DMS53 (cell line): ENCODE data around the gene ELL2.

Source experiments
- DNase-seq: peaks from one replicate; lab custom pipeline; 2025; lab: John Stamatoyannopoulos, UW

Gene ELL2

DNA sequence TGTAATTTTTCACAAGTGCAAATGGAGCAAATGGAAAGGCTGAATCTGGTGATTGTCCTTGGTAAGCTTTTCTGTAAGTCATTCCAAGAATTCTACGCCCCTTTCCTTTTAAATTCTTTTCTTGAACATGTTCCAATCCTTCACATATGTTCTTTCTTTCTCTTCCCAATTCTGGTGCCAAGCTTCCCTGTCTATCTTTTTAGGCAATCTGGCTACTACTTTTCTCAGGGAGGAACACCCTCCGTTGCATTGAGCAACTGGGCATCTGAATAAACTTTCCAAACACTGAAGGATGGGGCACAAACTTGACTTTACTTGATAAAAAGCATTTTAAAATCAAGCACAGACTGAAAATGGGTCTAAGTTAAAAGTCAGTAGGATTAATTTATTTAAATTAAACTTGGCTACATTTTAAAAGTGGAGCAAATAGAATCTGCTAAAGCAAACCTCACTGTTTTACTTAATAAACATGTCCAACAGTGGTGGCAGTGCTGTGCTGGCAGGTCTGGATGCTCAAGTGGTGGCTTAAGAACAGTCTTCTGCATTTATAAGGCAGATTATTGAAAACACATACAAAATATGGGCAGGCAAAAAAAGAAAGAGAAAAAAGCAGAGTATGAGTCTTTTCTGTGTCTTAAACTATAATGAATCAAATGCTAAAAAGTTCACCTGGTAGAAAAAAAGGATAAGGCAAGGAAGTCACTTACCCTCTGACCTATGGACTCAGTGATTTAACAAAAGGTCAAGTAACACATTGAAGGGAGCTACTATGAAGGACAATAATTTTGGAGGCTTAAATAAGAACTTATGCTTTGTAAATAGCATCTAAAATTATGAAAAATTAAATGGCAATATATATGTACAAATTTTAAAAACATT is 5.4 kb downstream of the ELL2 start:
- no peak for DNase-seq

- DNase-seq, result no peak
Measured at GRCh38 chr5:95954716-95955115, 6.9 kb downstream of the ELL2 start.

GRCh38 chr5:95953021-95953702 is 8.5 kb downstream of the ELL2 start:
- no peak for DNase-seq

GRCh38 chr5:95951916-95952315 is 9.7 kb downstream of the ELL2 start:
- DNase-seq, result no peak

DNA sequence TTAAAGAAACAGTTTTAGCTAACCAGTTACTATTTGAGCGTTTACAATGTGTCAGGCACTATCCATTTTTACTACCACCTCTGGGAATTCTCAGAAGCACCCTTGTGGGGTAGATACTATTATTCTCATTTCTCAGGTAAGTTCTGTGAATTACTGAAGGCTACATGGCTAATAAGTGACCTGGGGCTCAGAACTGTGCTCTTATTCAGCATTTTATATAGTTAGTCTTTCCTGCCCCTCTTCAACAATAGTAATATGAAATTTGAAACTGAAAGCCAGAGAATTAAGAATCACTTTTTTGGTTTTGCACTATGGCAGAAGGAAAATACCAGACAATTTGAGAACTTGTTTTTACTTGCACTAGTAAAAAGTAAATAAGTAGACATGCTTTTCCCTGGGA is 11.8 kb downstream of the ELL2 start:
- no peak for DNase-seq

- DNase-seq, result no peak
Measured at GRCh38 chr5:95948631-95949030, 13.0 kb downstream of the ELL2 start.

- no peak for DNase-seq
Measured at GRCh38 chr5:95946451-95946850, 15.2 kb downstream of the ELL2 start.

DNA sequence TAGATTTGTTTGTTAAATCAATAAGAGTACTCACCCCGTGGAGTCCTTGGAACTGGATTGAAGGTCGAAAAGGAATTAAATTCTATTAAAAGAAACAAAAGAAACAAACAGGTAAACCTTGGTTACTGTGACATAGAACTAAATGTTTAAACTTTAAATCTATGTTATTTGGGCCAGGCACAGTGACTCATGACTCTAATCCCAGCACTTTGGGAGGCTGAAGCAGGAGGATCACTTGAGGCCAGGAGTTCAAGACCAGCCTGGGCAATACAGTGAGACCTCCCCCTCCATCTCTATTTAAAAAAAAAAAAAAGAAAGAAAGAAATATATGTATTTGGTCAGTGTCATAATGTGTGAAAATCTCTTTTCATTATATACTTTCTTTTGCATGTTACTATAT is 18.7 kb downstream of the ELL2 start:
- no peak for DNase-seq

DNA sequence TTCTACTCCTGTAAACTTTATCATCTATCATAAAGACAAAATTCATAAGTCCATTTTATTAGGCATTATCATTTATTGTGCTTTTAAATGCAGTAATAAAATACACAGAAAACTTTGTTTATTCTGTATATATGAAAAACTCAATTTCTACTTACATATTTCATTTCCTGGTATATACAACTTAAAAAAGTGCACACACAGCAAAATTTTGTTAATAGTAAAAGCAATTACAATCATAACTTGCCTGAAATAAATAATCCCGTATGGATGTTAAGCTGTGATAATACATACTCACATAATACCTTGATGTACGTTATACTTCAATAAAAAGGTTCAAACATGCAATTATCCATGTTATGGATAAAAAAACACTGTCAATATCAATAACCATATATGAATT is 19.2 kb downstream of the ELL2 start:
- DNase-seq, result no peak

DNA sequence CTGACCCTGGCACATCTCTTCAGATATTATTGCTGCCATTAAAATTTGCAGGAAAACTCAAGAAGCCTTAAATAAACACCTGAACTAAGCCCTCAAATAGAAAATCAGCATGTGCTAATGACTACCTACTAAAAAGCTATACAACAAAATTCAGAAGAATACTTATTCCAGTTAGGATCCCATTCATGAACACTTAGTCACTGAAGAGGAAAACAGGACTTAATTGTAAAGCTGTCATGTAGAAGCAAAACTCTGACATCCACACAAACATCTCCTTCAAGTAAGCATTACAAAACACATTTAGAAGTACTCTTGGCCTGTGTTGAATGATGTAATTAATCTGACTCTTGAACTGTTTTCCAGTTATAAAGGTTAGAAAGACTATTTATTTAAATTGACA is 19.9 kb downstream of the ELL2 start:
- no peak for DNase-seq

- DNase-seq, result no peak
Measured at GRCh38 chr5:95940758-95941682, 20.6 kb downstream of the ELL2 start.

GRCh38 chr5:95939465-95939864 is 22.2 kb downstream of the ELL2 start:
- DNase-seq, result no peak

GRCh38 chr5:95938766-95939165 is 22.9 kb downstream of the ELL2 start:
- no peak for DNase-seq

GRCh38 chr5:95938347-95938746 is 23.3 kb downstream of the ELL2 start:
- DNase-seq, result no peak

DNA sequence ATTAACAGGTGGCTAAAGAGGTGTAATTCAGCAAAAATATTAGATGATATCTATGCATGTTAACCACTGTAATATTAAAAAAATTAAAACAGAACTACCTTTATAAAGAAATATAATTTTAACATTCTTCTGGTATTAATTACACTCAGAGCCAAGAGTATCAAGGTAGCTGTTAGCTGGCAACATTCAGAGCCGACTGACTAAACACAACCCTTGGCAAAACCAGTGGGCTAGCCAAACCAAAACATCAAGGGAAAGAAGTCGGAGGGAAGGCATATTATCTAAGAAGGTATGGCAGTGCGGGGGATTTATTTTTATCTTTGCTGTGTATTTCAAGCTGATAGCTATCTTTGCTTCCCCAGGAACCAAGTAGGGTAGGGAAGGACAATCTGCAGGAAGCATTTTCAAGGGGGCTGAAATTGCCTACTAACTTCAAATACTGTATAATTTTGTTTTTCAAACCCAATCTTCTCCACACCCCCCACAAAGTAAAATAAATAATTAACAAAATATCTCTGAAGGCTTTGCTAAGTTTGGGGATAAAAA is 24.0 kb downstream of the ELL2 start:
- no peak for DNase-seq

- no peak for DNase-seq
Measured at GRCh38 chr5:95936812-95937397, 24.7 kb downstream of the ELL2 start.

DNA sequence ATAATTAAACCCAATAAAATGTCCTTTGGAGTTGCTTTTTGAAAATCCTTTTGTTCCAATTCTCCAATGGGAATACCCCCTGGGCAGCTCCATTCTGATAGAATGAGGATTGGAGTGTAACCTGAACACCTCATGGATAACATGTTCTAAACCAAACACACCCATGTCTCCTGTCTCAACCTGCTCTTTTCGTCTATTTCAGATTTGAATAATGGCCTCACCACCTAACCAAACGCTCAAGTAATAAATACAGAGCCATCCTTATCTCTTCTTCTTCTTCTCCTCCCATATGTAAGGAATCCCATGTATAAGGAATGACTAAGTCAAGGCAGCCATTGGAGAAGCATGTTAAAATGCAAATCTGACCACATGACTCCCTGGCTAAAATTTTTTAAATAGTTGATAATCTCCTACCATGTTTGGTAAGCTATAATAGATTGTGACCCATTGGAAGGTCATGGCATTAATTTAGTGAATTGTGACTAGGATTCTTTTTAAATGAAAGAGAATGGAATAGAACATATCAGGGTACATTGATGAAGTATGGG is 26.0 kb downstream of the ELL2 start:
- DNase-seq, result no peak

- DNase-seq, result no peak
Measured at GRCh38 chr5:95934207-95934804, 27.3 kb downstream of the ELL2 start.

DNA sequence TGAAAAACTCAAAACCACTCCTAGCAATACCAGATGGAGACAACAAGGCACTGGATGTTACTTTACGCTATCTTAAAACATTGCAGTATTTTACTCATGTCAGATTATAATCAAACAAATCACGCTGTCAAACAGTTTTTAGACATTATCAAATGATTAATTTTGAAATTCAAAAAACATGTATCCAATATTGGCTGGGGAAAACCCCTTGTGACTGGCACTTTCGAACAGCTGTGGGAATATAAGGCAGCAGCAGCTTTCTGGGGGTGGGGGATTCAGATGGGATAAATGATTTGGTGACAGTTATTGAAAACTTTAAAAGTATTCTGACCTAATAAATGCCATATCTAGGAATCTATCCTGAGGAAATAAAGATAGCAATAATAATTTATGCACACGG is 28.7 kb downstream of the ELL2 start:
- no peak for DNase-seq

DNA sequence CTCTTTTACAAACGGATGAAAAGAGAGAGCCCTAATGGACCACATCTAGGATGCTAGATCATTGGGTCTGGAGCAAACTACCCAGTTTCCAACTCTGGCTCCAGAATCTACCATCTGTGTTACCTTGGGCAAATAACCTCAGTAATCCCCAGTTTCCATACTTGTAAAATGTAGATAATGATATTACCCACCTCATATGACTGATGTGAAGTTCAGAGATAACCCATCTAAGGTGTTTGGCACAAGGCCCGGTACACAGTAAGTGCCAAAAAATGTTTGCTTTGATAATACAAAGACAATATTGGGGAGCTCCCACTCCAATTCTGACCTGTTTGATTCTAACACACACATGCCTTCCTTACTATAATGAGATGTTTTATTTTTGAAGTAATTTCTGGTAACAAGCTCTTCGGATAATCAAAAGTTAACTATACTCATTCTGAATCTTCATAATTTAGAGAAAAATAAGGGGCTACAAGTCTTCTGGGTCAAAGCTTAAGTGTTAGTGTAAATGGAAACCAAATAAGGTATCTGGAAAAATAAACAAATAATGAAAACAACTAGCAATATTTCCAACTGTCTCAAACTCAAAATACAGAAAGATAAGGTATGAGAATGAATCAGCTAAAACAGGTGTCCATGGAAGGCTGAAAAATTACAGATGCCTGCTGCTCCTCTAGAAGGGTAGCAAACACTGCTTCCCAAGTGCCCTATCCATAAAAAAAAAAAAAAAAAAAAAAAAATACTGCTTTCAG is 30.4 kb downstream of the ELL2 start:
- peak; percentile 53 for DNase-seq
